GM18526 (cell line): ENCODE results near the gene MEP1A.

Experiments used
- POLR2A ChIP-seq: IDR thresholded peaks from 3 replicates; pipeline ENCODE4 v1.6.1; 2011; ENCODE audit not compliant: insufficient read length; ENCODE audit errors: extremely low read depth

The MEP1A gene

DNA sequence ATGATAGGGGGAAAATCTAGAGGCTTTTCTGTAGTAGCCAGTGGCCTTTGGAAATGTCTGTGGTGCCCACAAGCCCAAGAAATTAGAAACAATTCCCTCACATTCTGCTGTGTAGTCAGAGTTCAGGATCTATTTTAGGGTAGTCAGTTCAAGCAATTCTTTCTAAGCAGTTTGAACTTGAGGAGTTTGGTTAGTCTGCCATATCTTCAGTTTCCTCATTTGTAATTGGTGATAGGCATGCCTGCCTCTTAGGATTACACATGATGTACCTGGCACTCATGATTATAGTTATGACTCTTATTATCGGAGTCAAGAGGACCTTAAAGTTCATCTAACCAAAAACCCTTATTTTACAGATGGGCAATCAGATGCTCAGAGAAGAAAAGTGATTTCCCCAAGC, 21.2 kb upstream of the MEP1A start:
- TF ChIP-seq POLR2A = no peak

DNA sequence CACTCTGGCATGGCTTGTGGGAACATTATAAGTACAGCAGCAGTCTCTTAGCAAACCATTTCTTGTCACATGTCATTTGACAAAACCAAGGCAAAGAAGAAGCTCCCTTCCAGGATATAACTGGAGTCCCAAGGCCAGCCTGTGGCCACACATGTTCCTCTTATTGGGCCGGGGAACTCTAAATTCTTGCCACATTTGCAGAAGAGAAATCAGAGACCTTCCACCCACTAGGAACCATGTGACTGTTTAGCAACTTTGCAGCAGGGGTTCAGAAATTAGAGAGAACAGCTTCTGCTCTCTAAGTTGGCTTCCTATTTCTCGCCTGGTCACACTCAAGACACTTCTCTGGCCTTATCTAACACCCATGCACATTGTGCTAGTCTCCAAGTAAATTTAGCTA, 20.4 kb upstream of the MEP1A start:
- TF ChIP-seq POLR2A = no peak

DNA sequence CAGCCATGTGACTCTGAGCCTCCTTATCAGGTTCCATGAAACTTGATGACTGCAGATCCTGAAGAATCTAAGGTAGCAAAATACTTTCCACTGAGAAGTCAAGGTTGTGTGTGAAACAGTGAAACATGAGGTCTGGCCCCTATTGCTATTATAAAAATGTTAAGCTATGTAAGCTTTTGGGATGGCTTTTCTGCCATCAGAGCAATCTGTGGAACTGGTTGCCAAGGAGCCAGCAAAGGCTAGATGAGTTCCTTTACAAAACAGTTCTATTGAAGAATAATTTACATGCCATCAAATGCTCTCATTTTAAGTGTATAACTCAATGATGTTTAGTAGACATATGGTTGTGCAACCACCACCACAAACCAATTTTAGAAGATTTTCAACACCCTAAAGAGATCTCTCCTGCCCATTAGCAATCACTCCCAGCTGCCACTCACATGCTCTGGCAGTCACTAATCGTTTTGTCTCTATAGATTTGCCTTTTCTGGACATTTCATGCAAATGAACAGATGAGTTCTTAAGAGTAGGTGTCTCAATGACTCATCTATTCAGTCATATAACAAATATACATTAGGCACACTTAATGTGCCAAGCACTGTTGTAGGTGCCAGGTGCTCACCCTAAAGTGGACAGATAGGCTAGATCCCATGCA, 19.9 kb upstream of the MEP1A start:
- TF ChIP-seq POLR2A = no peak

DNA sequence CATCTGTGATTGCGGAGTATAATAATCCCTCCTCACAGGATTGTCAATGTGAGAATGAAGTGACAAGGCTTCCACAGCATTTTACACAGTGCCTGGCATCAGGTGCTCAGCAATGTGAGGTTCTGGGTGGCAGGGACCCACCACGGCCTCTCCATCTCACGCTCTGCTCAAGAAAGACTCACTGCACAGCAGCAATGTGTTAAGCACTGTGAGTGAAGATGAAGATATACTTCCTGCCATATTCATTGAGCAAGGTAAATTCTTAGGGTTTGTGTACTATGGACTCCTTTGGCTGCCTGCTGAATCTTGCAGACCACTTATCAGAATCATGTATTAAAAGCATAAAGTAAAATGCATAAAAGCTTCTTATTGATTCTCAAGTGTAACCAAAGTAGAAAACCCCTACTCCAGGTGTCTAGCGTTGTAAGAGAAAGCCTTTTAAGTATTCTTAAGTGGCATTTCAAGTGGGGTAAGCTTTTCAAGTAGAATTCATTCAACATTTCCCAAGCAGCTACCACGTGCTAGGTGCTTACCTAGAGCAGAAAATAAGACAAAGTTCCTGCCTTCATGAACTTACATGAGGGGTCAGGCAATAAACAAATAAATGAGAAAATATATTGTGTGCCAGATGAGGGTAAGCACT, 17.0 kb upstream of the MEP1A start:
- no peak for TF ChIP-seq POLR2A

DNA sequence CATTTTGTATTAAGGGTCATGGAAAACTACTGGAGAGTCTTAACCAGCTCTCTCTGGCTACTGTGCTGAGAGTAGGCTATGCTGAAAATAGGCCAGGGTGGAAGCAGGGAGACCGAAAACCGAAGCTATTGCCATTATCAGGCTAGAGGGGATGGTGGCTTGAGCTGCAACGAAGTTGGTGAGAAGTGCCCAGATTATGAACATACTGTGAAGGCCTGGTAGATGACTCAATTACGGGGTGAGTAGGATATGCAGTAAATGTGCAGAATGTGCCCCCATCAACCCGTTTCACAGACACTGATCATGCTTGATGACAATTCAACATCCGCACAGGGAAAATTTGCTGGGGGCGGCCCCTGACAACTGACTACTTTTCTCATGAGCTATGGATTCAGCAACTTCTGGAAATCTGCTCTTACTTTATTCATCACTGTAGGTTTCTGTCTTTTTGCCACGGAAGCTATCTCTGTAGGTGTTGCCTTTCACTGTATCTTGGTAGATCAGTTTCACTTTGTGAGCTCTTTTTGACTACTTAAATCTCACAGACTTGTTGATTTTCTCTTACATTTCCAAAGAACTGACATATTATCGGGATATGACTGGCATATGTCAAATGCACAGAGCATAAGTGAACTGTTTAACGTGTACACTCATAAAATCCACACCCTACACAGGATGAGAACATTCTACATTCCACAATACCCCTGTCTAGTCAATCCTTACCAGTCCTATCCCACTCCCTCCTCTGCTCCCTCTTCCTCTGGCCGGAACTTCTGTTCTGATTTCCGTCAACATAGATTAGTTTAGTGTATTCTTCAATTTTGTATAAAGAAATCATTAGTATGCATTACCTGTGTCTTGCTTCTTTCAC, 15.5 kb upstream of the MEP1A start:
- TF ChIP-seq POLR2A = no peak

DNA sequence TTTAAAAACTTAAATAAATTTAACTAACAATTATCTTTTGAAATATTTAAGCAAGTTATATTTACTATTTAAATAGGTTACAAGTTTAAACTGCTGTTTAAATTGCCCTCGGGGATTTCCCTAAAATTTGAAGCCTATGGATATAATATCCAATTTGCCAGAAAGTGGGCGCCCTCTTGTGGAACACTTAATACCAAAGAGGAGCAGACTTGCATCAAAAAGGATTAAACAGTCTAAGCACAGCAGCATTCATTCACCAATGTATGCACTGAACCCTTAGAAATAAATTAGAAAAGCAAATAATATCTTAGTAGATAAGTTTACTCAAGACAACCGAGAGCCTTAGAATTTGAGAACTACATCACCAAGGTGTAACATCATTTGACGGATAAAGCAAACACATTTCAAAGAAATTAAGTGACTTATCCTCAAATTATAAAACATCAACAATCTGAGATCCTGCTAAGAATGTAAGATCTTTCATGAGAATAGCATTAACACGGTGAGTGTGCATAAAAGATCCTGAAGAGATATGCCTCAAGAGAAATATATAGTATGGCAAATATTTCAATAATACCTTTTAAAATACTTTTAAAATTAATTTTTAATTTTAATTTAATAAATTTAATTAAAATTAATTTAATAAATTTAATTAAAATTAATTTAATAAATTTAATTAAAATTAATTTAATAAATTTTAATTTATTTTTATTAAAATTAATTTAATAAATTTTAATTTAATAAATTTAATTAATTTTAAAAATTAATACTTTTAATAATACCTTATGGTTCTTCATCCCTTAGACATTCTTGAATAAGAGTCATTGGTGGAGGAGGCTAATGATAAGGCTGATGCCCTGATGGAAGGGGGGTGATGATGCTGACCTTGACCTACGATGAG, 11.5 kb upstream of the MEP1A start:
- TF ChIP-seq POLR2A = no peak

DNA sequence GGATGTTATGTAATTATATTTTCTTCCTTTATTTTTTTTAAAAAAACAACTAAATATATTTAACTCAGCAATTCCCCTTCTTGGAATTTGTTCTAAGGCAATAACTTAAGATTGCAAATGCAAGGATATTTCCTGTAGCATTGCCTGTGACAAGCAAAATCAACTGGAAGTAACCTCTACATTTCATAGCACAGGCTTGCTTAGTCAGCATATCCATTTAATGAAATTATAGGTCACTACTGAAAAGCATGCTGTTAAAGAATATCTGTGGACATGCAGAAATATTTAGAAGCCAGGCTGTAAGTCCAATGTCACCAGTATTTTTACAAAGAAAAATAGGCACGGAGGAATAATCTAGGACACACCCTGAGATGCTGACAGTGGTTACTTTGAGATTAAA, 8.7 kb upstream of the MEP1A start:
- no peak for TF ChIP-seq POLR2A

DNA sequence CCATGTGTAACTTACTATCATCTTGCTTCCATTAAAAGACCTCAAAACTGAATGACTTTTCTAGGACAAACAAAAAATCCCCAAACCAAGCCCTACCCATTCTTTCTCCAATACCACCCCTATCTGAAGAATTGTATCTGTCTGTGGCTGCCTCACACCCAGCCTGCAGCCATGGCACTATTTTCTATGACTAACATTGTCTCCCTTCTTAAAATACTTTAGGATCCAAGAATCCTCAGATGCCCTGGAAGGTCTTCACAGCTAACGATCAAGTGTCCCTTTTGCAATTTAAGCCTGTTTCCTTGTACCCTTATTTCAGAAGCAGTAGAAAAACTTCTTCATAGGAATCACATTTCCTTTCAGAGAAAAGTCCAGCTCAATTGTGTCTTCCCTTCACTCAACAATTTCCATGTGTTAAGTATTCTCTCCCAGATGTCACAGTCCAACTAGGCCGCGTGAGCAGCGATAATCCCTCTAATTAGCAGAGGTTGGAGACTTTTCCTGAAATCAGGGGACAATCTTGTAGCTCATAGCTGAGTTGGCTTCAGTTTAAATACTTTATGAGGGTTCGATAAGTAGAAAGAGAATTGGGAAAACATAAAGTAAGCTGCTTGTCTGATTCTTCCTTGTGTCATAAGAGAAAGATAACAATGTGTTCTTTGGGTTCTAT, 5.2 kb upstream of the MEP1A start:
- no peak for TF ChIP-seq POLR2A

DNA sequence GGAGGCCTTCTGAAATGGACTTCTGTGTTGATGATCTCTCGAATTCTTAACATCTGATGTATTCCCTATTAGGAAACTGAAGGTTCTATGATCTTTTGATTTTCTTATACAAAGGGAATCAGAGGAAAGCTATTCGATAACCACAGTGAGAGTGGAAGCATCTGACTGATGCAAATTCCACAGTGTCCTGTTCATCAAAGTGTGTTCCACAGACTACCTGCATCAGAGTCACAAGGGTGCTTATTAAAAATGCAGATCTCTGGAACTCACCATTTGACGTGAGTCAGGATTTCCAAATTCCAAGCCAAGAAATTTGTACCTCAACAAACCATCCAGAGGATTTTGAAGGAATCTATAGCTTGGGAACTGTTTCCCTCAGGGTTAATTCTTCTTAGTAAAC, 4.4 kb upstream of the MEP1A start:
- TF ChIP-seq POLR2A = no peak

DNA sequence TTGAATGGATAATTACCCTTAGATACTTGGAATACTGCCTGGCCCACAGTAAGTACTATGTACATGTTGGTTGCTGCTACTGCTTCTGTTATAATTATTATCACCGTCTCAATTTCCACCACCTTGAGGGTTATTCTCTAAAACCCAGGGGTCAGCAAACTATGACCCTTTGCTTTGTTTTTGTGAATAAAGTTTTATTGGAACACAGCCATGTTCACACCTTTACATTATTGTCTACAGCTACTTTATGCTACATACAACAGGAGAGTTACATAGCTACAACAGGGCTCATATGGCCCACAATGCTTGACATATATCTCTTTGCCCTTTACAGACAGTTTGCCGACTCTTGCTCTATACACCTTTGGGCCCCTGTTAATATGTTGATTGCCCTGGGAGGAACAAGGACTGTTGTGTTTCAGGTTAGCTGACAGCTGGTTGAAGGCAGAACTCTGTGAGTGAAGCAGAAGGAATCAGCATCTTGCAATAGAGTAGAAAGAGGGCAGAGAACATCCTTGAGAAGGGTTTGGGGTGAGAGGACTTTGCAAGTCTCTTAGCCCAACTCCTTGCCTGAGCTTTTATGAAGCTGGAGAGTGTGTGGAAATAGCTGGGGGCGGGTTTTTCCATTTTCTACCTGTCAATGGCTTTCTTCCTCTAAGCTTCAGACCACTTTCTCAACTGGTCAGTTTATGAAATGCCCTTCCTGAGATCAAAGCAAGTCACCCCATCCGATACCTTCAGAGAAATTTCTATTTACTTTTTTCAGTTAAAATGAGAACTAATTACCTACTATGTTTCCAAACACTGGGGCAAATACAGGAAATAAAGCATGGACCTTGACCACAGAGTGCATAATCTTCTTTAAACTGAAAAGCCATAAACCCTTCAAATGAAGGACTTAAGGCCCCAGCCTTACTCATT, 3.5 kb upstream of the MEP1A start:
- TF ChIP-seq POLR2A = no peak

DNA sequence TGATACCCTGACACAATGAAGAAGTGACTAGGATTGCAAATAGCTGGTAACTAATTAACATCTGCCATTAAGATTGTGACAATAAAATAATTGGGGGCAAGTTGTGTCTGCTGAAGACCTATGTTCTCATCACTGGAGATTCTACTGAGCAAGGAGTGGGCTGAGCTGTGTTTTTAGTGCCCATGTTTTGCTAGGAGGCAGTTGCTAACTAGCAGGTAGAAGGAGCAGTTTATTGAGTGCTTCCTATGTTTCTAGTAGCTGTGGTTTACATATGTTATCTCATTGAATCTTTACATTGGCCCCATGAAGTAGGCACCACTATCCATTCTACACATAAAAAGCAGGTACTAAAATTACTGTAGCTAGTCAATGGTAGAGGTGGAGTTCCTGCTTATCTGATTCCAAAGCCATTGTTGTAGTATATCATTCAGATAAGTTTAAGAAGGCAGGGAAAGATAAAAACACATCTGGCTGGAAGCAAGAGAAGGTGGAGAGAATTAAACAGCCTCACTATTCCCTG, 2.8 kb upstream of the MEP1A start:
- no peak for TF ChIP-seq POLR2A

DNA sequence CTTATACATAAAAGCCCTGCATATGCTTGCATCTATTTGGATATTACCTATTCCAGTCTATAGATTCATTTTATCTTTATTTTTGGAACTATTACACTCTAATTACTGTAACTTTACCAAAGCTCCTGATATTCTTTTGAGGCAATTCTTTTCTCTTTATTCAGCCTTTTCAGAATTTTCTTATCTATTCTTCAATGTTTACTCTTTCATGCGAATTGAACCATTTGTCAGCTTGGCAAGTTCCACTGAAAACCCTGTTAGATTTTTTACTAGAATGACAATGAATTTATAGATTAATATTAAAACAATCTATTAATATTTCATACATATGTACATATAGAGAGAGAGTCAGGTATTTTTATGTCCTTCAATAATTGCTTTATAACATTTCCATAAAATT, 554 bp upstream of the MEP1A start:
- no peak for TF ChIP-seq POLR2A

DNA sequence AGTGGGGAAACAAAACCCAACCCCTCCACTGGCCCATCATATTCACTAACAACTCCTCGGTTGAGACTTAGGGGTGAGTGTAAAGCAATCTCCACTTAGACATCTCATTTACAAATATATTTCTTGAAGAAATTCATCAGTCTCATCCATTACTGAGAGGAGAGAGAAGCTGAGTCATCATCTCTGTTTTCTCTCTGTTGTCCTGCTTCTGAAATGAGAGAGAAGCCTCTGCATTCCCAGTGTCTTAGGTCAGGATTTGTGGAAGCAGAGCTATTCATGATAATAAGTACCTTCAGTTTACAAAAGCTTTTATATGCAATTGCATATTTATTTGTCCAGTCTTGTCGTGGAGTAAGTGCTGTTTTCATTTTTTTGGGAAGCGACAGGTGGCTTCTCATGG, 879 bp downstream of the MEP1A start:
- no peak for TF ChIP-seq POLR2A
